ENCODE data around the gene ZBED2.

ZBED2 gene

DNA sequence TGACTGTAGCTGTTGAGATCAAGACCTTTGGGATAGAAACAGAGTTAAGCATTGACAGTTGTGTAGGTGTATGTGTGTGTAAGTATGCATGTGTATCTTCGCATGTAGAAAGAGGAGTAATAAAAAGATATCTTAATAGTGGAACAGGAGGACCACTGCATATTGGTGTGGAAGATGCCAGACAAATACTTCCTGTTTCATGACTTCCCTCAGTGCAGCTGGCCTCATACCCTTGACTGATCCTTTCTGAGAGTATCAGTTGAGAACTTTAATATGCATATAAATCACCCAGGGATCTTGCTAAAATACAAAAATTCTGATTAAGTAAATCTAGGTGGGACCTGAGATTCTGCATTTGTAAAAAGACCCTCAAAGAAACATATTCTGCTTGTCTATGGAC is 8.5 kb upstream of the ZBED2 start:
- no peak for DNase-seq (ENCODE audit: low read depth)

DNA sequence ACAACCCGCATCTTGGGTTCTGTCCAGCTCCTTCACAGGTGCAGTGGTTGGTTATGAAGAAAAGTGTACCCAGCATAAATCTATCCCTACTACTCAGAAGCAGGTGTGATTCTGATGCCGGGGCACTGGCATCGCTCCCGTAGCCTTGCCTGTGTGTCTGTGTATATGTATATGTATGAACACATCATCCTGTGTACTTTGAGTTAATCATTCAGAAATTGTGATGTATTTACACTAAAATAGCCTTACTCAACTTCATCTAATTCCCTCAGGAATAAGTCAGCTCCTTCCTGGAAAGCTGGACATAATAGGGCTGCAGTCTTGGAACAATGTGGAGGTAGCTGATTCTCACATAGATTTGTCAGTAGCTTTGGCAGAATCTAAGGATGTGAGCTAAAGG is 6.7 kb upstream of the ZBED2 start:
- no peak for DNase-seq (ENCODE audit: low read depth)

DNA sequence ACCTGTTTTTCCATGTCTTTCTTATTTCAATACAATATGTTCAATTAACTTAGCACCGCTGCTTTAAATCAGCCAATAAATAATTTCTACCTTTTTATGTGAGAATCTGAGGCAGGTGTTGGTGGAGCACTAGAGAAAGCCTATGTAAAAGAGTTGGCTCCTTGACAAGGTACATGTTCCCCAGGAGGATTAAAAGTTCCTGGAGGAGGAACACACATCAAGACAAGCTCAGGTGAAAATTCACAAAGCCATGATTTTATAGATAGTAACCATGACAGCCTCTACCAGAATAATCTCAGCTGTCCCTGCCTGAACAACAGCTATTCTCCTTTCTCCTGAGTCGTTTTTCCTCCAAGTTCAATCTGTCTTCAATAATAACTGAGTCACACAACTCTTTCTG is 3.4 kb upstream of the ZBED2 start:
- no peak for DNase-seq (ENCODE audit: low read depth)

DNA sequence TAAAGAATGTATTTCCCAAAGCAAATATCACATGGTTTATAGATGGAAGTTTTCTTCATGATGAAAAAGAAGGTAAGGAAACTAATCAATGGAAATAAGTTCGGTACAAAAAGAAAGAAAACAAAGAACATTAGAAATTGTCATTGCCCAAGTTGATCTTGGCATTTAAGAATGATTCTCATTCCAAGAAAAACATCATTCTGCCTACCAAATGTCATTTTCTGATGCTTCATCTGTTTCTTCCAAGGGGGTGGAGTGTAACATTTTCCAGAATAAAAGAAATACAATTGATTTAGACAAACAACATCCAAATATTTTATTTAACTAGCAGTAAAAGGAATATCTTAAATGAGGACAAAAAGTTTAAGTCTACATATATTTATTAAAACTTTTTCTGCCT is 3.0 kb upstream of the ZBED2 start:
- DNase-seq (ENCODE audit: low read depth): no peak

DNA sequence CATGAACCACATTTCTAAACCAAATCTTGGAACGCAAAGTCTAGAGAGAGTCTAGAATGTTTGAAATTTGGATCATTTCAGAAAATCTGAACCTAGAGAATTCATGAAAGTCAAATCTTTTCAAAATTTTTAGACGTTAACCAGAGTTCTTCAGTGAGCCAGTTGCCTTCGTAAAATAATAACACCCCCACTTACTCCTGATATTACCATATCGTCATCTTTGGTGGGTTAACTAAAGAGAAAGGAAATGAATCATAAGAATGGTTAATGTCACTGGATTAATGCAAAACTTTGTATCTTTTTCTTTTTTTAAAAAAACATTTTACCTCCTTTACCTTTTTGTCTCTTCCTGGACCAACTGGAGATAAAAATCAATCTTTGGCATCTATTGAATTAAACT is 1.2 kb upstream of the ZBED2 start:
- DNase-seq (ENCODE audit: low read depth): no peak

DNA sequence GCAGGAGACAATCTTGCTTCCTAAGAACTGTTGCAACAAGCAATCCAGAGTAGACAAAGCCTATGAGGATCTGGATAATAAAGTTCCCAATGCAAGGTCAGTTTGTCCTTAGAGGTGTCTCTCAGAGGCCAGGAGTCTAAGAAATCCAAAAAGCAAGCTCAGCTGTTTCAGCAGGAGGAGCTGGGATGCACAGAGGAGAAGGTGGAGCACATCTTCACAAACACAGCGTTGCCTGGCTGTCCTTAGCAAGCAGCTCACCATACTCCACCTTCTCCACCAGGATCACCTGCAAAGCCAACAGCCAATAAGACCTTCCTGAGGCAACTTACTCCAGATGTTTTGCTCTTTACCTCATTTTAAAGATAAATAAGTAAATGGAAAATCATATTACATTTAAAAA is 365 bp downstream of the ZBED2 start:
- no peak for DNase-seq (ENCODE audit: low read depth)

DNA sequence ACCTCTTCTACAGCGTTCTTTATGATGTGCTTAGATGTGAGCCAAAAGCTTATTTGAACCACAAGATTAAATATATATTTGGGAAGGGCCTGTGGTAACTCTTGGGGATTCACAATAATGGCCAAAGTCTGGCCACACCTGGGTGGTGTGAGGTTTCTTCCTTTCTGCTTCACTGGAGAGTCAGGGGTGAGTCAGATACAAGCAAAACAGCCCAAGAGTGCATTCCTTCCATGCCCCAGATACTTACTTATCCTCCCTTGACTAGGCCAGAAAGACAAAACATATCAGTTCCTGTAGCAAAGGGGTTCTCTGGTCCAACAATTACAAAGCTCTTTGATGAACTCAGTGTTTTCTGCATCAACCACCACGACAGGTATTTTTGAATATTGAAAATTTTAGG is 941 bp downstream of the ZBED2 start:
- no peak for DNase-seq (ENCODE audit: low read depth)

DNA sequence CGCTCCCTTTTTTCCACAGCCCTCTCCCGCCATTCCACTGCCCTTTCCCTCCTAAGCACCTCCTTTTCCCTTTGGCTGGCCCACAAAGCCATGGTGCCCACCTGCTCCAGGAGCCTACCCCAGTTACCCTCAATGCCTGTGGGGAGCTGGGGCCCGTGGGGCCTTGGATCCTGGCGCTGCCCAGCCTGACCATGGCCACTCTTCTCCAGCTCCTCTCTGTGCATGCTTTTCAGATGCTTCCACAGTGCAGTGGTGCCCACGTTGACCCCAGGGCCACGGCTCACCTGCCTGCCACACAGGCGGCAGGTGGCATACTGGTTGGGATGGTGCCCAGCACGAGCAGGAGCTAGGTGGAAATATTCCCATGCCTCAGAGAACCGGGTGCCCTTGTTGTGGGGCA is 1.5 kb downstream of the ZBED2 start:
- no peak for DNase-seq (ENCODE audit: low read depth)

DNA sequence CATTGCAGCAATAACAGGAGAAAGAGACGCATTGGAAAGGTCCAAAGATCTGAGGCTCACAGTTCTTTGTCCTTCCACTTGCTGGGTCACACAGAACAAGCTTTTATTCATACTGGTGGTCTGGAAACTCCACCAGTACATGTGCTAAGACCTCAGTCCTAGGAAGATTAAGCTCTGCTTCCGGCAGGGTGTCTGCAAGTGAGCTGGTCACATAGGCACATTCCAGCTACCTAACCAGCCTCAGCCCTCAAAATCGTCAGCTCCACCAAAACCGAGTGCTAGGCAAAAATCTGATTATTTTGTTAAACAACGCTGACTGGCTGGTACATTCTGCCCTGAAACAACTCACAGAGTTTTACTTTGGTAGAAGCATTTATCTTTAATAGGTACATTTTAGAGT is 2.2 kb downstream of the ZBED2 start:
- DNase-seq (ENCODE audit: low read depth): no peak

DNA sequence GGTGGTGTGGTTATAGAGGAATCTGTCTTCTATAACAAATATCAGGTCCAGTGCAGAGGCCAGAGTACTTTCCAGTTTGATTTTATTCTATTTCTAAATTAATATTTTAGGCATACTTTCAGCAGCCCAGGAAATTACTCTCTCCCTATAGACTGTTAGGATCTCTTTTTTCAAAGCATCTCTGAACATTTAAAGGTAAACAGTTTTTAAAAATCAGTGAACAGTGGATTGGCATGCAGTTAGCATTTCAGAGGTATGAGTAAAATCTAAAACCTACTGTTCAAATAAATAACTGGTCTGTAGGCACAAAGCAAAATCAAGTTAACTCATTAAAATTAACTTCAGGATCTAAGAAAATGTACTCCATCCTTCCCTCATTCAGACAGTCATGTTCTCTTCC is 3.0 kb downstream of the ZBED2 start:
- no peak for DNase-seq (ENCODE audit: low read depth)

DNA sequence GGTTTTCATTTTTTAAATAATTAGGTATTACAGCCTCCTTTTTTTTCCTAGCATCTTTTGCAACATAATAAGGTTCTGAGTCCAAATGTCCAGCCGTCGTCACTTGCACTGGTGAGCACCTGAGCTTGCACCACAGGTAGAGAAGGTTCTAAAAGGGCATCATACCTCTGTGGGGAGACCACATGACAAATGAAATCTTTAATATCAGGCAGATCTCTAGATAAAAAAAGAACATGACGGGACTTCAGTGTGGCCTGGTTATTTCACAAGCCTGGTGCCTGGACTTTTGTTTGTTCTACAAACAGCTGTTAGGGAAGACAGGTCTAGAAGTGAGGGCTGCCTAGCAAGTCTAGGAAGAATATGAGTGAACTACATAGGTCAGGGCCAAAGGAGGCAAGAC is 3.6 kb downstream of the ZBED2 start:
- no peak for DNase-seq (ENCODE audit: low read depth)

DNA sequence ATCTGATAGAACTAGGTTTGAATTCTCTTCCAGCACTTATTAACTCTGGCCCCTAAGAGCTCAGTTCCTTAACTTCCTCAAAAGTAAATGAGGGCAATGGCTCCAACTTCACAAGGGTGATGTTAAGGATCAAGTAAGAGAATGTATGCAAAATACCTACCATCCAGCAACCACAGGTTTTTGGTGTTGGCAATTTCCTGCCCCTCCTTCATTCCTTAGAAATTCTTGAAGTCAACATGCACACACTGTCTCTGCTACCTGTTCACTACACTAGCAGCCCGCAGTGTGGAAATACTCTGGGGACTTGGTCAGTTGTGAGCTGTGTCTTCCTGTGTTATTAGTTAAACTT is 5.0 kb downstream of the ZBED2 start:
- no peak for DNase-seq (ENCODE audit: low read depth)

DNA sequence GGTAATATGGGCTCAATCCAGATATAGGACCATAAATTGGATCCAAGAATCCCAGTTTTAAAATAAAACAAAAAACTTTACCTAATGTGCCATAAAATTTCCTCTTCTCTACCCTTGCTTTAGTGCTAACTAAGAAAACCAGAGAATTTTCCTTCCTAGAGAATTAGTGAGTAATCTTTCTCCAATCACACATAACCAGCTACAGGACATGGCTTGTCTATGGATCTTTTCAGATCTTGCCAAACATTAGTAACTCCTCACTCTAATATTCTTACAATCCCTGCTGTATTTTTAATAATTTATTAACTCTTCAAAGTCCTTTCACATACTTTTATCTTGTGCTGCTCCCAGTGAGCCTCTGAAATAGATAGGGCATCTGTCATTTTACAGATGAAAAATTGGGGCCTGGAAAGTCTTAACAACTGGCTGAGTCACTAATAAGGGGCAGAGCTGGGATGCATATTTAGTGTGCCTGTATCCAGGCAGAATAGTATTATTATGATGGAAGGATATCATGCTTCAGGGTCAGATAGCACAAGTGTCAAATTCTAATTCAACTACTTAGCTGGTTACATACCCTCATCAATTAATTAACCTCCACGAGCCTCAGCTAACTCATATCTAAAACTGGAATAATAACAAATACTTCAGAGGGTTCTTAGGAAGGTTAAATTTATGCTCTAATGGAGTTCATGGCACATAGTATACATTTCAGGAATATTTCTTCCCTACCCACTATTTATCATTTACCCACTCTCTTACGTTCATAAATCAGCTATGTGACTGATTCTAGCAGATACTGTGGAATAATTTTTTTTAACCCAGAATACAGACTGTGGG is 5.6 kb downstream of the ZBED2 start:
- DNase-seq (ENCODE audit: low read depth): no peak

DNA sequence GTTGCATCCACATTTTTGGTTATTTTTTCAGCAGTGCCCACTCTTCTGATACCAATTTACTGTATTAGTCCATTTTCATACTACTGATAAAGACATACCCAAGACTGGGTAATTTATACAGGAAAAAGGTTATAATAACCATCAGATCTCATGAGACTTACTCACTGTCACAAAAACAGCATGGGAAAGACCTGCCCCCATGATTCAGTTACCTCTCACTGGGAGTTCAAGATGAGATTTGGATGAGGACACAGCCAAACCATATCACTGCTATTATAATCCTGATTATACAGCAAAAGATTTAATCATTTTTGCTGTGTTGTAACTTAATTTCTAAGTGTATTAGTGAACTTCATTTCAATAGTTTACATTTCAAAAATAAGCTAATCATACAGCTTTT is 6.6 kb downstream of the ZBED2 start:
- no peak for DNase-seq (ENCODE audit: low read depth)

DNA sequence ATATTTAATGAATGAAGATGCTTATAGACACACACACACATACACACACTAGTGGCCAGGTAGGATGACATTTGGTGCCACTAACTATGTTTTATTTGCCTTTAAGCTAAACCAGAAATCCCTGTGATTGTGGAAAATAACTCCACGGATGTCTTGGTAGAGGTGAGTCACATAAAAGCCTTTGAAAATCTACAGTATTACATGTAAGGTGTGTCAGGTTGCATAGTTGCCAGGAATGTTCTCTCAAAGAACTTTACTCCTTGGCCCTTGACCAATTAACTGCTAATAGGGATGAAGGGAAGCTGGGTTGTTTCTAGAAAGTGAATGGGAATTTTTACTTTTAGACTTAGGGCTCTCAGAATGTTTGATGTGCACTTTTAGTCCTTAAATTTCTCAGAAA is 9.9 kb downstream of the ZBED2 start:
- no peak for DNase-seq (ENCODE audit: low read depth)

DNA sequence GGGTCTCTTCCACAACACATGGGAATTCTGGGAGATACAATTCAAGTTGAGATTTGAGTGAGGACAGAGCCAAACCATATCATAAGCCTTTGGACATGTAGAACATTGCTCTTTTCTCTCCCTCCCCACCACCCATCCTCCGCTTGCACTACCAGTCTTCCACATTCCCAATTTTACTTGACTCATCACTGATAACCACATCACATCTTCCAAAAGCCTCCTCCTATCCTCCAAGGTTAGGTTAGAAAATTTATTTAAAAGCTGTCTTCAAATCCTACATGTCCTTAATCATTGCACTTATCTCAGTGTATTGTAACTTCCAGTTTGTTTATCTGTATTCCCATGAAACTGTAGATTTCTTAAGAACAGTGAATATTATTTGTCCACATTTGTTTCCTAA is 10.4 kb downstream of the ZBED2 start:
- DNase-seq (ENCODE audit: low read depth): no peak

DNA sequence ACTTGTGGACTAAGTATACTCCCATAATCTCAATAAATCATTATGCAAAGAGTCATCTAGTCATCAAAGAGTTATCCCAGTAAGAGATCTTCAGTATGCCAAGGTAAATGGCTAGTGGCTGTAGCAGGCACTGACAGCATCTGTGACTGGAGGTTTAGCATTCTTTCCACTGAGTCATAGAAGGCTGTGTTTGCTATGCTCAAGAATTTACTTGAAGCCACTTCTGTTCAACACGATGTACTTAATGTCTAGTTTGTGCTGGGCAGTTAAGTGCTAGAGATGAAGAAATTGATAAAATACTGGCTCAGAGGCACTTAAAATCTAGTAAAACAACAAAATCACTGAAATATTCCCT is 13.0 kb downstream of the ZBED2 start:
- no peak for DNase-seq (ENCODE audit: low read depth)

DNA sequence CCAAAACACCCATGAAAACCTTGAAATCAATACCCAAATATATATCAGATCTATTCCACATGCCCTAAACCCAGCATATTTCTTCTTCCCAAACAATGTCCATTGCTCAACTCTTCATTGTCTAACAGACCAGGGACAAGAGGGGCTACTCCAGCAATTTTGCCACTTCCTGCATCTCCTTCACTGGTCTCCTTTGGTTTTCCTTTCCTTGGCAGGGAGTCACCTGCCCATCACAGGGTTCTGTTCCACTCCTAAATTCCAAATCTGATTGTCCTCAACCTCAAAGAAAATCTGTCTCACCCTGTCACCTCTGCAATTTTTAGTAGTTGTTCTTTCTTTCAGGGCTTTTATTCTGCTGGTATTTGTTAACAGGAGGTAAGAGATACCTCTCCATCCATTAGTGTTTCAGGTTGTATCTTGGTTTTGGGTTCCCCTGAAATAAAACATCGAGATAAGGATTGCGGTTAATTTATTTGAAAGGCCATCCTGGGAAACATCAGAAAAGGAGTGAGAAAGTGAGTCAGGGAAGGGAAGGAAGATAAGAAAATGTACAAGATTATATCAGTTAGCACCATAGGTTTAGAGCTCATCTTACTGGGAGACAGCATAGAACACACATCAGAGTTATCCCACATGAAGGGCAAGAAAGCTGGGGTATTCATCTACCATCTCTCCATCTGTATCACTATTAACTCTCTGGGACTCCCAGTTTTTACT is 13.6 kb downstream of the ZBED2 start:
- DNase-seq (ENCODE audit: low read depth): no peak

DNA sequence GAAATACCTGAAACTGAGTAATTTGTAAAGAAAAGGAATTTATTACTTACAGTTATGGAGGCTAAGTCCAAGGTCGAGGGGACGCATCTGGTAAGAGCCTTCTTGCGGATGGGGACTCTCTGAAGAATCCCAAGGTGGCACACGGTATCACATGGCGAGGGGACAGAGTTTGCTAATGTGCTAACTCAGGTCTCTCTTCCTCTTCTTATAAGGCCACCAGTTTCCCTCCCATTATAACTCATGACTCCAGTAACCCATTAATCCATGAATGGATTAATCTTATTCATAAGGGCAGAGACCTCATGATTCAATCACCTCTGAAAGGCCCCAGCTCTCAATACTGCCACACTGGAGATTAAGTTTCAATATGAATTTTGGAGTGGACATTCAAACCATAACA is 15.7 kb downstream of the ZBED2 start:
- DNase-seq (ENCODE audit: low read depth): no peak

DNA sequence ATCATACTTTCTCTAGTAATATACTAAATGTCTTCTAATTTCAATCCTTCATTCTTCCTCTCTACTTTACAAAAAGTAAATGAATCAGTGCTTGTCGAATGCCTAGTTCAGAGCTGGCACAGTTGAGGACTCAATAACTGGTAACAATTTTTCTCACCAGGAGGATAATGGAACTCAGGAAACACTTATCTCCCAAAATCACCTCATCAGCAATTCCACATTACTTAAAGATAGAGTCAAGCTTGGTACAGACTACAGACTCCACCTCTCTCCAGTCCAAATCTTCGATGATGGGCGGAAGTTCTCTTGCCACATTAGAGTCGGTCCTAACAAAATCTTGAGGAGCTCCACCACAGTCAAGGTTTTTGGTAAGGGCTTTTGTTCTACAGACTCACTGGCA is 16.3 kb downstream of the ZBED2 start:
- DNase-seq (ENCODE audit: low read depth): no peak

DNA sequence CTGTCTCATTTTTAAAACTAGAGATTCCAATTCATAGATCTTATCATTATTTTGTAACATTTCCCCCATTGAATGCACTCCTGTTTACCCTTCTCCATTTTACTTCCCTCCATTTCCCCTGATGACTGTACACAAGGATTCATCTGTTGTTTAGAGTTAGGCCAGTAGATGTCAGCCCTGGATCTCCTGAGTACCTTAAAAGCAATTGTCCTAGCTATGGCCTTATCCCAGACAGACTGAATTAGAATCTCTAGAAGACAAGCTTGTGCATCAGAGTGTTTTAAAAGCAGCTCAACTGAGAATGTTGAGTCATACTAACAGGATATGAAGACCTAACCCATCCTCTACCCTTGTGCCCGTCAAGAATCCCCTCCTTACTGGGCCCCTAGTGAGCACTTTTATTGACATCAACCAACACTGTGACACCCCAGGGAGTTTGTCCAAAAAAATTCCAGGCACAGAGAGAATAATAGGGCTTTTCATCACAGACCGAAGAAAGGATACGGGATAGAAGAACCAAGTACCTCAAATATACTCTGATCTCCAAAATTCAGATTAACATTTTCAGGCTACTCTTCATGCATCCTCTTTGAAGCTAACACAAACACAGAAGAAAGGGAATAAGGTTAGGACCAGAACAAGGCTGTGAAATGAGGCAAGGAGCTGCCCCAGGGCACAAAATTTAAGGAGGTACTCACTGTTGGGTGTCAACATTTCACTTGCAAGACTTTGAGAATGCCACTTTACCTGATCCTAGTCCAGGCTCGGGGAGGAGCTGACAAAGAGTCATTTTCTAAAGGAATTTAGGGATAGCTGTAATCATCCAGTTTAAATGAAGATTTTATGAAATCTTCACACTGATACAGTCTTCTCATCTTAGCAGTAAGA is 17.1 kb downstream of the ZBED2 start:
- DNase-seq (ENCODE audit: low read depth): no peak

DNA sequence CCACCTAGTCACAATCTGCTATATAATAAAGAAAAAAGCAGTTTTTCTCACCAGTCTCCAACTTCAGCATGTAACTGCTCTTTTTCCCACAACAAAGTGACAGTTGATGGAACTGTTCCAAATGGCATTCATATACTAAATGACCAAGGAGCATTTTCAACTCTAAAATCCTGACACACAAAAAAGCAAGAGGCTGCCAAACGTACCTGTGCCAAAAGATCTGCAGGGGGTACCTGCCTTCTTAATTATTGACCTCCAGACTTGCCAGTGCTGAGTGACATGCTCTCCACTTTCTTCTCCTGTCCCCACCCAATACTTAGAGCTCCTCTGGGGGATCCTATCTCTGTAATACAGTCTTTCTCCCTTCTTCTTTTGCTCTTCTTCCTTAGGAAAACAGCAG is 18.0 kb downstream of the ZBED2 start:
- DNase-seq (ENCODE audit: low read depth): no peak

DNA sequence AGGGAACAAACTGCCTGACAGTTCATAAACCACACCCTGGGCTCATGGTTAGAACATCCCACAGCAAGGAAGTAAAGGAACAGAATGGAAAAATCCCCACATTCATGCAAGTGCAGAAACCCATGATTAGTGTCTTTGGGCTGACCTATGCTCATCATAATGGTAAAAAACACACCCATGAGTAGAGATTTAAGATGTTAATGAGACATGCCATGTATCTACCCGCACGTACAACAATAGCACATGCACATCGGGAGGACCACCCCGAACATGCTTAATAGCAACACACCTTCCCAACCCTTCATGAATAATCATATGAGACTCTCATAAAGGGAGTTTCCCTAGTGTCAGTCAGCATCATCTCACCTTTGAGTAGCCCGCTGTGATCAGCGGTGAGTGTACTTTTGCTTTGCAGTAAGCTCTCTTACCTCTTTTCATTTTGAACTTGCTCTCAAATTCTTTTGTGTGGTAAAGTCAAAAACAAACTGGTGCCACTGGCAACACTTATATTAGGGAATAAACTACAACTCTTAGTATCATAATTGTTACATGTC is 23.2 kb downstream of the ZBED2 start:
- DNase-seq (ENCODE audit: low read depth): no peak
